GM15510 (cell line): ENCODE measurements around the gene CDC42EP1.

Experiments
- POLR2A ChIP-seq: IDR thresholded peaks from 3 replicates; pipeline ENCODE4 v1.6.1; 2011; ENCODE audit warnings: borderline replicate concordance; ENCODE audit not compliant: insufficient read length; ENCODE audit errors: extremely low read depth

Gene CDC42EP1

GRCh38 chr22:37589636-37590035 lies 29.4 kb downstream of the CDC42EP1 start:
- TF ChIP-seq POLR2A: no peak

- no peak for TF ChIP-seq POLR2A
These were observed 31.6 kb downstream of the CDC42EP1 start for GRCh38 chr22:37591823-37592404.

GRCh38 chr22:37594237-37594636 lies 34.0 kb downstream of the CDC42EP1 start:
- no peak for TF ChIP-seq POLR2A

- no peak for TF ChIP-seq POLR2A
These were observed 38.9 kb downstream of the CDC42EP1 start for GRCh38 chr22:37599153-37599552.

- no peak for TF ChIP-seq POLR2A
These were observed 40.9 kb downstream of the CDC42EP1 start for GRCh38 chr22:37601203-37601539.

DNA sequence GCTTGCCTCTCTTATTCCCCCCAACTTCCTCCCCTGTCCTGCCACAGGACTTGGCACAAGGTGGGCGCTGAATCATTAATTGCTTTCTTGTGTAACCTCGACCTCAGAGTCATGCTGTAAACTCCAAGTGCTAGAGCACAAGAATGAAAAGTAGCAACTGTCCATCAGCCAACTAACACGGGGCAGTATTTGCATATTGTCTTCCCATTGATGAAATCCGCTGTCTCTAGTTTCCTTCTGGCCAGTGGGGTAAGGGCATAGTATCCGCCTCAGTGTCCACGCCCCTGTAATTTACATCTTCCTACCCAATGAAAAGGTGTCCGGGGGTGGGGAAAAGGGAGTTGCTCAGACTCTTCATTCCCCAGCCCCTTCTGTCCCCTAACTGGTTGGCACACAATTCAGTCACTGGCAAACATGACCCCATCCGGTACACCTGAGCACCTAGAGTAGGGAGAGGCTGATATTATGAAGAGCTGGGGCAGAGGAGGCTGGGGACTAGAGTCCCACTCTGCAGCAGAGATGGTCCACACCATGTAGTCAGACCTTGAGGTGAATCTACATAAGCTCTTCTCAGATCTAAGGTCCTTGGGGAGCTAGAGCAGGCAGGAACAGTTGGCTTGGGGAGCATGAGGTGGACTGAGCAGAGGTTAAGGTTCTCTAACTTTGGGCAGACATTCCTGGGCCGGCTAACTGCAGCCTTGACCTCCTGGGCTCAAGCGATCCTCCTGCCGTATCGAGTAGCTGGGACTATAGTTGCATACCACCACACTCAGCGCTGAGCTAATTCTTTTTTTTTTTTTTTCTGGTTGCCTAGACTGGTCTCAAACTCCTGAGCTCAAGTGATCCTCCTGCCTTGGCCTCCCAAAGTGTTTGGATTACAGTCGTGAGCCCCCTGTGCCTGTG lies 41.5 kb downstream of the CDC42EP1 start:
- no peak for TF ChIP-seq POLR2A

DNA sequence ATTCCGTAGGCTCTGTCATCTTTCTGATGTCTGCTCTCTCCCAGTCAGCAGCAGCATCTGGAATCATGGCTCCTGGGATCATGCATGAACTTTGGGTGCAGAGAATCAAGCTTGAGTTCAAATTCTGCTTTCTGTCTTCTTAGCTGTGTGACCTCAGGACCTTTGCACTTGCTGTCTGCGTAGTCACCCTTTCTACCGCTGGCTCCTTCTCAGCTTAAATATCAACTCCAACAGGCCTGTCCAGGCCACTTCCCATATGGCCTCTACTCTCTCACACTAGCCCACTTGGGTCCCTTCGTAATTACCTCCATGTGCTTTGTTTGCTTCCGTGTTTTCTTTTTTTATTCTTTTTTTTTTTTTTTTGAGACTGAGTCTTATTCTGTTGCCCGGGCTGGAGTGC lies 43.8 kb downstream of the CDC42EP1 start:
- no peak for TF ChIP-seq POLR2A

- no peak for TF ChIP-seq POLR2A
These were observed 44.6 kb downstream of the CDC42EP1 start for GRCh38 chr22:37604875-37605274.

DNA sequence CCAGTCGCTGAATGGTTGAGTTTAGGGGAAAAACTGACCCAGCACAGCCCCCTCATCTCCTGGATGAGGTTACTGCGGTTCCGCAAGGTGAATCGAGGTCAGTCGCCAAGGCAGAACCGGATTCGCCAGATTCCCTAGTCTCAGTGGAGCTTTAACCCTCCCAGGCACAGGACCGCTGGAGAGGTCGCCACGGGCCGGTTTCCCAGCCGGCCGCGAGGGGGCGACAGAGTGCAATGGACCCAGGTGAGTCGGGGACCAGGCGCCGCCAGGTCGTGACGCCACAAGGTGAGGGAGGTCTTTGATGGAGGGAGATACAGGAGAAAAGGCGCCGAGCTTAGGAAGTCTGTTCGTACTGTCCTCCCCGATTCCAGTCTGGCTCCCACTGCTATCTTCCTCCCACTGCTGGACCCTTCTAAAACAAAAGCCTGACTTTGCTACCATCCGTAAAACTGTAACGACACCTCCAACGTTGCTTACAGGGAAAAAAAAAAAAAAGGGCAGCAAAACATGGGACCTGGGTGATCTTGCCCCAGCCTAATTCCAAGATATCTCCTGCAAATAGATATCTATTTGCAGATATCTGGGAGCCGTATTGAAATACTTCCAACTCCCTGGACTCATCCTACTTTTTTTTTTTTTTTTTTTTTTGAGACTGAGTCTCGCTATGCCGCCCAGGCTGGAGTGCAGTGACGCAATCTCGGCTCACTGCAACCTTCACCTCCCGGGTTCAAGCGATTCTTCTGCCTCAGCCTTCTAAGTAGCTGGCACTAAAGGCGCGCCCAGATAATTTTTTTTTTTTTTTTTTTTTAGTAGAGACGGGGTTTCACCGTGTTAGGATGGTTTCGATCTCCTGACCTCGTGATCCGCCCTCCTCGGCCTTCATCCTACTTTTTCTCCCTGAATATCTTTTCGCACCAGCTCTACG lies 47.0 kb downstream of the CDC42EP1 start:
- no peak for TF ChIP-seq POLR2A

- TF ChIP-seq POLR2A: no peak
These were observed 47.7 kb downstream of the CDC42EP1 start for GRCh38 chr22:37607935-37608476.

GRCh38 chr22:37608477-37609239 lies 48.4 kb downstream of the CDC42EP1 start, which contains the start of gene GGA1:
GGA1 (plus strand) TSS chr22:37608834; CDS start chr22:37608861, 27 bp downstream.
- TF ChIP-seq POLR2A: peak; percentile 49

DNA sequence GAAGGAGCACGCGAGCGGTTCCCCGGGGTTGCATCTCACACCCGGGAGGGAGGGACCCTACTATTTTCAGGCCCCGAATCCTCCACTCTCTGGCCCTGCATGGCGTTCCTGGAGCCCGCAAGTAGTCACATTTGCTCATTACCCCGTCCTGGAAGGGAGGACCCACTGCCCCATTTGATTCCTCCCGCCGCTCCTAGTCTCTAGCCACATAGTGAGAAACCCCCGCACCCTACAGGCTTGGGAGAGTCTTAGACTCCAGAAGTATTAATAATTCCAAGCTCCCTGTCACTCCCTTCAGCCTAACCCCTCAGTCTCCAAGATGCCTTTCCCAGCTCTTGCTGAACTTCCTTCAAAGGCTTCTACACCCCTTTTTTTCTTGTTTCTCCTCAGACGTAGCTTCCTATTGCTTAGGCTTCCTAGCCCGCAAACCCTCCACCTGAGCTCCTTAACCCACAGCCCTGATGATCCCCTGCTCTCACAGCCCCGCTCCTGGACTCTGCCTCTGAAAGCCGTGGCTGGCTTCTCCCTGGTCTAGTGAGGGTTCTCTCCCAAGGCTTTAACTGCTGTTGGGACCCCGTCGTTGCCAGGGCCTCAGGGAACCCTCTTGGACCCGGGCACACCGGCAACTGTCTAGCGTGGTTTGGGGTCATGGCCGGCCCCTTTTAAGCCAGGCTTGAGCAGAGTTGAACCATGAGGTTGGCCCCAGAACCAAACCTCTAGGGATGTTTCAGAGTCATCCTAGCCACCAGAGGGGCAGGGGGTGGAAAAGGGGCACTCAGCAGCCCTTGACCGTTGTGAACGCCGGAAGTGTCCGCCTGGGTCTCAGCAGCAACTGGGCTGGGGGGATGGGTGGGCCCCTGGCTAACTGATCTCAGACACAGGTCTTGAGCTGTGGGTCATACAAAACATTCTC lies 49.2 kb downstream of the CDC42EP1 start:
- TF ChIP-seq POLR2A: peak; percentile 21
